HG03103 (cell line): Measurements from ENCODE around the gene FSCN2.

Source experiments
- ATAC-seq: cut with Tn5 transposase; IDR thresholded peaks from one replicate; pipeline ENCODE4 v1.9.1; 2021; ENCODE audit warnings: low read depth; ENCODE audit not compliant: unreplicated experiment

FSCN2 gene, protein sequence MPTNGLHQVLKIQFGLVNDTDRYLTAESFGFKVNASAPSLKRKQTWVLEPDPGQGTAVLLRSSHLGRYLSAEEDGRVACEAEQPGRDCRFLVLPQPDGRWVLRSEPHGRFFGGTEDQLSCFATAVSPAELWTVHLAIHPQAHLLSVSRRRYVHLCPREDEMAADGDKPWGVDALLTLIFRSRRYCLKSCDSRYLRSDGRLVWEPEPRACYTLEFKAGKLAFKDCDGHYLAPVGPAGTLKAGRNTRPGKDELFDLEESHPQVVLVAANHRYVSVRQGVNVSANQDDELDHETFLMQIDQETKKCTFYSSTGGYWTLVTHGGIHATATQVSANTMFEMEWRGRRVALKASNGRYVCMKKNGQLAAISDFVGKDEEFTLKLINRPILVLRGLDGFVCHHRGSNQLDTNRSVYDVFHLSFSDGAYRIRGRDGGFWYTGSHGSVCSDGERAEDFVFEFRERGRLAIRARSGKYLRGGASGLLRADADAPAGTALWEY

GRCh38 chr17:81527591-81528383 lies at the start of gene FSCN2:
Gene FSCN2, plus strand, starts transcription at chr17:81528377. Its CDS starts 155 bp downstream, at chr17:81528532.
- no peak for ATAC-seq

GRCh38 chr17:81479175-81480071 lies 48.8 kb upstream of the FSCN2 start:
- no peak for ATAC-seq

DNA sequence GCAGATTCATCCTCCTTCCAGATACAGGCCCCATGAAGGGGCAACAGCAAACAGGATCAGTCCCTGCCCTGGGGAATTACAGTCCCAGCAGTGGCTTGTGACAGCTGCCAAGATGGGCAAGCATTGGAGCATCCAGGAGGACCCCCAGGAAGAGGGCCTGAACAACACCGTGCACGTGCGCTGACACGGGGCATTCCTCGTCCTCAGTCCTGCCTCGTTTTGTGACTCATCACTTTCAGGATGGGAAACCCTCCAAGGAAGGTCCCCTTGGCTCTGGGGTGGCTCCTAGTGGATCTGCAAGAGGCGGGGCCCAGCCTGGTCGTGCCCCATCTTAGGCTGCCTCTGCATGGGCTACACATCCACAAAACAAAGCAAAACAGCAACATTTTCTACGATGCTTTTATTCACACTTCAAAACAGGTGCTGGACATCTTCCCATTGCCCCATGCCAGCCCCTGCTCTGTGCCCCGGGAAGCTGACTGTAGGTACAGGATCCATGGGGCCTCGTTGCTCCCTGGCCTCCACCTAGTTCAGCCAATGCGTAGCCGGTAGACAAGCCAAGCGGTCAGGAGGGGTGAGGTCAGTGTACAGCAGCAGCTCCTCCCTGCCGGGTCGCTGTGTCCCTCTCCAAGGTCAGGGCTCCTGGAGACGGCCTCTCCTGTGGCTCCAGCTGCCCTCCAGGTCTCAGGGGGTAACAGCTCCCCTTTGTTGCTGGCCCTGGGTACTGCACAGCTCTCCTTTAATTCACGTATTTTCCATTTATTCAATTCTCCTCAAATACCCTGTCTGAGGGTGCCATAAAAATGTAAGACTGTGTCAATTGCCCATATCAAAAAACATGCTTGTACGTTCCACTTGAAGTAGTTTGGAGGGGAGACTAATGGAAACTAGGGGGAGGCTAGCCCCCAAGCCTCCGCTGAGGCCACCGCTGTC lies 47.8 kb upstream of the FSCN2 start:
- no peak for ATAC-seq

- ATAC-seq: no peak
These were observed 46.9 kb upstream of the FSCN2 start for GRCh38 chr17:81481073-81481799.

GRCh38 chr17:81481815-81482505 lies 46.2 kb upstream of the FSCN2 start:
- ATAC-seq: no peak

- ATAC-seq: no peak
These were observed 45.5 kb upstream of the FSCN2 start for GRCh38 chr17:81482673-81483072.

DNA sequence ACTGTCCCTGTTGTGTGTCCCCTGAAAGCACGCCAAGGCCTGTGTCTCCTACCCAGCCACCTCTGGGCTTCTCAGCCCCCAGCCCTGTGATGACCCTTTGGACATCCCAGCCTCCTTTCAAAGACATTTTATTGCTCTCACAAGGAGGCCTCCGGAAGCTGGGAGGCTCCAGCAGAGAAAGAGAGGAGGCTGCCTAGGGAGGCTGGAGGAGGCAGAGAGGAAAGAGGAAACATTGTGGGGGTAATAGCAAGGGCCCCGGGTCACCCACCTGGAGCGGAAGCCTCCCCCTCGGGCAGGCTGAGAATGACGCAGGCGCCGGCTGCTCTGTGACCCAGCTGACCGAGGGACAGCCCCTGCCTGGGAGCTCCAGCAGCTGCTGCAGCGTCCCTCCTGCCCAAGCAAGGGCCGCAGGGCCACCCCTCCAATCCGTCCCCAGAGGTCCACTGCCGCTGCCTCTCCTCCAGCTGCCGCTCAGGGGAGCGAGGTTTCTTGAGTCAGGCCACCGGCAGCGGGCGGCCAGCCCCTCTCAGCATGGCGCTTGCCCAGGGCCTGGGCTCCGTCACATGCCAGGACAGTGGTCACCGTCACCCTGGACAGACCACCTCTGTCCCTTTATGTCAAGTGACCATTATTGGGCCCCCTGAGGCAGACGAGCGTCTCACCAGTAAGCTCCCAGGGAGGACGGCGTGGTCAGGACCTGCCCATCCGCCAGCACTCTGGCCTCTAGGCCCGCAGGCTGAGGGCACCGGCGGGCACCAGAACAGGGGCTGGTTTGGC lies 44.9 kb upstream of the FSCN2 start:
- ATAC-seq: no peak

DNA sequence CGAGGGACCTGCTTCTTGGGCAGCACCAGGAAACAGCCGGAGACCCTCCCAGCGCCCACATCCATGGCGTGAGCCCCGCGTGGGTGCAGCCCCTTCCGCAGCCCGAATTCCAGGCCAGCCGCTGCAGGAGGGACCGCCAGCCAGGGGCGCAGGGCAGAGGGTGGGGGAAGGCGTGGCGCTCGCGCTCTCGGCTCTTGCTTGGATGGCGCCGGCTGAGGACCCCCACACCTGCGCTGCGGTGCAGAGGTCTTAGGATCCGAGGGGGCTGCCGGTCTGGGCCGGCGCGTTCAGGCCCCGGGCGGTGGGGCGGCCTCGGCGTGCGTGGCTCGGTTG lies 44.3 kb upstream of the FSCN2 start:
- ATAC-seq: no peak

- ATAC-seq: no peak
These were observed 43.8 kb upstream of the FSCN2 start for GRCh38 chr17:81484195-81484979.

GRCh38 chr17:81486199-81486810 lies 41.9 kb upstream of the FSCN2 start:
- no peak for ATAC-seq

DNA sequence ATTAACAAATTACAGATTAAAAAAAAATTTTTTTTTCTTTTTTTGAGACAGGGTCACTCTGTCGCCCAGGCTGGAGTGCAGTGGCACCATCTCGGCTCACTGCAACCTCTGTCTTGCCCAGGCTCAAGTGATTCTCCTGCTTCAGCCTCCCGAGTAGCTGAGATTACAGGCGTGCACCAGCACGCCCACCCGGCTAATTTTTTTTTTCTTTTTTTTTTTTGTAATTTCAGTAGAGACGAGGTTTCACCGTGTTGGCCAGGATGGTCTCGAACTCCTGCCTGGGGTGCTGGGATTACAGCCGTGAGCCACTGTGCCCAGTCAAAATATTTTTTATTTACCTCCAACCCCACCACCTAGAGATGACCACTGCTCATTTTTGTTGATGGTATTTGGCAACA lies 41.1 kb upstream of the FSCN2 start:
- ATAC-seq: no peak

- no peak for ATAC-seq
These were observed 40.5 kb upstream of the FSCN2 start for GRCh38 chr17:81487487-81488275.

- no peak for ATAC-seq
These were observed 39.8 kb upstream of the FSCN2 start for GRCh38 chr17:81488276-81488860.

GRCh38 chr17:81489012-81489997 lies 38.9 kb upstream of the FSCN2 start:
- ATAC-seq: no peak
